GM06990 (cell line): ENCODE results near the gene SVIL.
"Not testable (repeated sequence)": the region's sequence is repeated elsewhere in the genome, so short reads cannot be mapped to it uniquely, and the experiment has no call there.

Experiments
- DNase-seq: peaks from one replicate; pipeline ENCODE4 v3.0.0-alpha.2; 2011; ENCODE audit not compliant: insufficient read length; ENCODE audit errors: extremely low read depth
- H3K27me3 ChIP-seq: replicated peaks from 2 replicates; pipeline ENCODE4 v1.6.0; 2011; ENCODE audit warnings: low read length; ENCODE audit not compliant: control insufficient read depth, insufficient read depth
- H3K36me3 ChIP-seq: 2 replicates; pipeline ENCODE4 v1.5.1; 2011; ENCODE audit warnings: low read length; ENCODE audit not compliant: control insufficient read depth, insufficient read depth
- H3K4me3 ChIP-seq: replicated peaks from 2 replicates; pipeline ENCODE4 v1.5.1; 2011; ENCODE audit warnings: low read depth, mild to moderate bottlenecking, control low read depth, low read length
- TF ChIP-seq, protein P1 (sequence below): IDR thresholded peaks from 2 replicates; pipeline ENCODE4 v1.5.1; 2011; ENCODE audit warnings: low read length, control low read depth, mild to moderate bottlenecking, inconsistent platforms; ENCODE audit not compliant: insufficient read depth, poor library complexity, severe bottlenecking

The SVIL gene

DNA sequence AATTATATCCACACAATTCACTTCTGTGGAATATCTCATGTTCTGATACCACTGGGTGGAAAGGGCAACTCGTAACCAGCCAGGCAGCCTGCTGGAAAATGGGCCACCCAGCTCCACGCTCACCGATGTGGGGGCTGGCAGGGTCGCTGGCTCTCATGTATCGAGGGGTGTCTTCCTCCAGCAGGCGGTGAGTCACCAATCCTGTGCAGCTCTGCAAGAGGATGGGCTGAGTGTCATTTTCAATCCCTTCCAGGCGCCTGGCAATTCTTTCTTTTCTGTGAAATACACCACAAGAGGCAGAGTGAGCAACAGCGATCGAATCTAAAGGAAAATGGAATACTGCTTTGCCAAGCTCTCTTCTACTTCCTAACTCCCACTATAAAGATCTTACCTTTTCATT lies 80.1 kb downstream of the SVIL start:
- Histone ChIP-seq H3K27me3 (no peaks in the 10 kb centered on the region), H3K4me3 (no peak overlapping the region), H3K36me3 (no peaks in the 10 kb centered on the region)
- TF ChIP-seq, protein P1, sequence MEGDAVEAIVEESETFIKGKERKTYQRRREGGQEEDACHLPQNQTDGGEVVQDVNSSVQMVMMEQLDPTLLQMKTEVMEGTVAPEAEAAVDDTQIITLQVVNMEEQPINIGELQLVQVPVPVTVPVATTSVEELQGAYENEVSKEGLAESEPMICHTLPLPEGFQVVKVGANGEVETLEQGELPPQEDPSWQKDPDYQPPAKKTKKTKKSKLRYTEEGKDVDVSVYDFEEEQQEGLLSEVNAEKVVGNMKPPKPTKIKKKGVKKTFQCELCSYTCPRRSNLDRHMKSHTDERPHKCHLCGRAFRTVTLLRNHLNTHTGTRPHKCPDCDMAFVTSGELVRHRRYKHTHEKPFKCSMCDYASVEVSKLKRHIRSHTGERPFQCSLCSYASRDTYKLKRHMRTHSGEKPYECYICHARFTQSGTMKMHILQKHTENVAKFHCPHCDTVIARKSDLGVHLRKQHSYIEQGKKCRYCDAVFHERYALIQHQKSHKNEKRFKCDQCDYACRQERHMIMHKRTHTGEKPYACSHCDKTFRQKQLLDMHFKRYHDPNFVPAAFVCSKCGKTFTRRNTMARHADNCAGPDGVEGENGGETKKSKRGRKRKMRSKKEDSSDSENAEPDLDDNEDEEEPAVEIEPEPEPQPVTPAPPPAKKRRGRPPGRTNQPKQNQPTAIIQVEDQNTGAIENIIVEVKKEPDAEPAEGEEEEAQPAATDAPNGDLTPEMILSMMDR: no peak
- DNase-seq: no peak

DNA sequence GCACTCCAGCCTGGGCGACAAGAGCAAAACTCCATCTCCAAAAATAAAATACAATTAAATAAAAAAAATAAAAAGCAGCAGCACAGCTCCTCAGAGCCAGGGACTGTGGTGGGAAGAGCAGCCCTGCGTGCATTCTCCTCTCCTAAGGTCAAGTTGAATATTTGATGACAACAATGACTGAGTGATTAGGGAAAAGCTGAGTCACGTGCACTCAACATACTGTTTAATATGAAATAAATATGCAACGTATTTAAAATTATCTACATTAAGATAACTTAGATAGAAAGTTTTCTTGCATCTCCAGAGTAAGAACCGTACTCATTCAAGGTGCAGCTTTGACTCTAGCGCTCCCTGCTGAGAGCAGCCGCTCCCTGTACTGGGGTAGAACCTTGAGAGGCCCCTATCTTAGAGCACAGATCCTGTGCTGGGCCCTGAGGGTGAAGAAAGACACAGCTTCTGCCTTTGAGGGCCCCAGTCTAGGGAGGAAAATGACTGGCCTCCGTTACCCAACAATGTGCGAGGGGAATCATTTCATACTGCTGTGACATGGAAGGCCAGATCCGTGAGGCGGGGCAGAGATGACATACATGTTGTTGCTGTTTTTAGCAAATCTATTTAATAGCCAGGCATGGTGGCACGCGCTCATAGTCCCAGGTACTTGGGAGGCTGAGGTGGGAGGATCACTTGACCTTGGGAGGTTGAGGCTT lies 81.1 kb downstream of the SVIL start:
- Histone ChIP-seq H3K36me3 (no peaks in the 10 kb centered on the region), H3K27me3 (no peaks in the 10 kb centered on the region), H3K4me3 (no peak overlapping the region)
- no peak for DNase-seq
- TF ChIP-seq, protein P1: no peak

DNA sequence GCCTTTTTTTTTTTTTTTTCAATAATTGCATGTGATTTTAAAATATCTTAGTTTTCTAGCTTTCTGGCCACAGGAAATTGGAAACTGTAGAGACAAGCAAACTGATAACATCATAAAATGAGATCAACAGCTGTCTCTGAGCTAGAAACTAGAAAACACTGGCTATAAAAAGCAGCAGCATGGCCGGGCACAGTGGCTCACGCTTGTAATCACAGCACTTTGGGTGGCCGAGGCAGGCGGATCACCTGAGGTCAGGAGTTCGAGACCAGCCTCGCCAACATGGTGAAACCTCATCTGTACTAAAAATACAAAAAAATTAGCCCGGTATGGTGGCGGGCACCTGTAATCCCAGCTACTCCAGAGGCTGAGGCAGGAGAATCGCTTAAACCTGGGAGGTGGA lies 81.7 kb downstream of the SVIL start:
- not testable (repeated sequence) for H3K4me3 ChIP-seq, H3K36me3 ChIP-seq, H3K27me3 ChIP-seq, DNase-seq

DNA sequence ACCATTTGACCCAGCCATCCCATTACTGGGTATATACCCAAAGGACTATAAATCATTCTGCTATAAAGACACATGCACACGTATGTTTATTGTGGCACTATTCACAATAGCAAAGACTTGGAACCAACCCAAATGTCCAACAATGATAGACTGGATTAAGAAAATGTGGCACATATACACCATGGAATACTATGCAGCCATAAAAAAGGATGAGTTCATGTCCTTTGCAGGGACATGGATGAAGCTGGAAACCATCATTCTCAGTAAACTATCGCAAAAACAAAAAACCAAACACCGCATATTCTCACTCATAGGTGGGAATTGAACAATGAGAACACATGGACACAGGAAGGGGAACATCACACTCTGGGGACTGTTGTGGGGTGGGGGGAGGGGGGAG lies 85.3 kb downstream of the SVIL start:
- not testable (repeated sequence) for H3K4me3 ChIP-seq, DNase-seq, H3K27me3 ChIP-seq, H3K36me3 ChIP-seq

DNA sequence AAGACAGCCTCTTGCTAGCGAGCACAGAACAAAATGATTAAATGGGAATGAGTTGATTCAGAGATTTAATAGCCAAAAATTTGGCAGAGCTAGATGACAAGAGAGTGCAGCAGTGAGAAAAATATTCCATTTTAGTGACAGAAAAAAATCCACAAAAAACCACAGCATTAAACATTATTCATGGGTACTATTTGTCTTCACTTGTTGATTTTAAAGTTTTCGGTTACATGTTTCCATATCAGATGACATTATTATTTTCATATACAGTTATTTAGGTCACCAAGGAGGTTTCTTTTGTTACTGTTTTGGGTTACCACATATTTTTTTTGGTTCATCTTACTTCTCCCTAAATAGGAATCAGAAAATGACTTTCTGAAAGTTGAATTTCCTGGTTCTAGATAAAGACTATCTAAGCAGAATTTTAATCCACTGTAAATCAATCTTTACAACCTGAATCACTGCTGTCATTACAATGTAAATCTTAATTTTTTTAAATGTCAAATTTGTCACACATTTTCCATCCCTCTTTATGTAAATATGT lies 87.9 kb downstream of the SVIL start:
- no peaks in the 10 kb centered on the region for H3K36me3 ChIP-seq
- TF ChIP-seq, protein P1: no peak
- H3K27me3 ChIP-seq: no peaks in the 10 kb centered on the region
- no peak overlapping the region for H3K4me3 ChIP-seq
- DNase-seq: no peak

DNA sequence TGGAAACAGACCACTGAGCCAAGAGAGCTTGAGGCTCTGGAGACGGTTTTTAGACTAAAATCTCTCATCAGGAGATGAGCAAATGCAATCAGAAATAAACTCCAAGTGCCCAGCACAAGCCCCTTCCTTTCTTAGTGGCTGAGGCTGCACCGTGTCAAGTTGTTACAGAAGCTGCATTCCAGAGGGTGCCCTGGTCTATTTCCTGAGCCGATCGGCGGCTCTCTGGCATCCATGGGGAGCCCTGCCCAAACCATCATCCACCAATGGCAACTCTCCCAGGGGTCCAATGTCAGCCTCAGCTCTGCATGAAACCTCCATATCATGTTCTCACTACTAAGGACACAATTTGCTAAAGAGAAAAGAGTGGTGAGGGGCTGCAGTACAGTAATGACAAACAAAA lies 89.6 kb downstream of the SVIL start:
- DNase-seq: no peak
- TF ChIP-seq, protein P1: no peak
- no peaks in the 10 kb centered on the region for H3K36me3 ChIP-seq
- no peaks in the 10 kb centered on the region for H3K27me3 ChIP-seq
- H3K4me3 ChIP-seq: no peak overlapping the region

DNA sequence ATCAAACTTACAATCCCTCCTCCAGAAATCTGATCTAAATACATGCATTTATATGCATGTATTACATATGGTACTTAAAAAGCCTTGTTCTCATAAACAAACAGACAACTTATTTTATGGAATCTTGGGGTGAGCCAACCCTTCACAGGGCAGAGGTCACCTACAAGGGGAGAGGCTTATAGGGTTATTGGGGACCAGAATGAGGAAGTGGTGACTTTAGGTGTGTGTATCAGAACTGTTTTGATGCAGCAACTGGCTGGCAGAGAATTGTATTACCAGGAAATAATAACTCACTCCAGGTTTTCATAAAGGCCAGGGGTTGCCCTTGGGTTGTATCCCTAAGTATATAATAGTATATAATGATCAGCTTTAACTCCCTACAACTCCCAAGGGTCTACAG lies 91.1 kb downstream of the SVIL start:
- no peak overlapping the region for H3K4me3 ChIP-seq
- no peaks in the 10 kb centered on the region for H3K27me3 ChIP-seq
- TF ChIP-seq, protein P1: no peak
- DNase-seq: no peak
- H3K36me3 ChIP-seq: no peaks in the 10 kb centered on the region
